Measurements from ENCODE around the gene NEUROD1. TPM values are rescaled to one million over a fixed set of nuclear protein-coding genes. Genes with fewer than 3 reads are reported as not detected.

NEUROD1 gene
- total and polyA plus RNA-seq, 9 of the 15 experiments (the other 6 are each of a cell fraction or from before 2014, with no cell fraction given): not detected

GRCh38 chr2:181678861-181679543 is 1.3 kb downstream of the NEUROD1 start:
- FAIRE-seq (no peak), DNase-seq (ENCODE audit: extremely low read depth in 1 of 4, low spot score in 3 of 4) (no peak), ATAC-seq (no peak)
- no peaks in the 10 kb centered on the region for H3K79me2 ChIP-seq (ENCODE audit: control insufficient read depth, insufficient read depth, low read length)
- no peaks in the 10 kb centered on the region for H4K20me1 ChIP-seq (replicated peaks; ENCODE audit: control insufficient read depth, insufficient read depth, low read length)
- H3K9me3 ChIP-seq (replicated peaks; ENCODE audit: control insufficient read depth, insufficient read depth, low read depth, low read length): no peaks in the 10 kb centered on the region
- H3K4me3 ChIP-seq: no peak overlapping the region
- CTCF ChIA-PET (ENCODE audit: low intra/inter-chr PET ratio): no interaction called here
- peaks cover 0 to 3% of the 10 kb centered on the region in 2 experiments; a peak in 1 of 5 replicates for H3K4me1 ChIP-seq (replicated peaks in 1 of 2; ENCODE audit: control insufficient read depth in 2 of 2, insufficient read depth in 2 of 2, low read length in 2 of 2)
- H3K9me1 ChIP-seq (ENCODE audit: control insufficient read depth, insufficient read depth, low read length): no peaks in the 10 kb centered on the region
- no peak overlapping the region for H2AFZ ChIP-seq (ENCODE audit: low read depth, low read length)
- no peak overlapping the region for H3K9ac ChIP-seq (ENCODE audit: insufficient read depth in 1 of 2, low read depth in 2 of 2, low read length in 2 of 2)
- no TSS peak for BruUV-seq (replicated peaks)
- H3K27me3 ChIP-seq (ENCODE audit: control insufficient read depth in 2 of 2, insufficient read depth in 2 of 2, low read length in 2 of 2): peaks cover 21 to 42% of the 10 kb centered on the region in 2 experiments; a peak in 4 of 5 replicates
- in situ Hi-C loops (cut with MboI): no loop called here
- POLR2A ChIA-PET: no interaction called here
- no peaks in the 10 kb centered on the region for H3K36me3 ChIP-seq (ENCODE audit: control insufficient read depth, insufficient read depth, low read length)
- TF ChIP-seq ZFP1 (CRISPR knock-in tag; IDR thresholded peaks at IDR 0.05): no peak
- peak; percentile 34; the same call in 1 of the 2 replicates for TF ChIP-seq CEBPB (tag; IDR thresholded peaks at IDR 0.05)
- WGBS (ENCODE audit: insufficient coverage, low coverage, missing lambda C conversion rate): under 1% methylated on average over 18 of the region's 18 CpGs
- H3K4me2 ChIP-seq (ENCODE audit: insufficient read depth, low read length): no peak overlapping the region
- intact Hi-C loops (cut with micrococcal nuclease): no loop called here
- no peak overlapping the region for H3K27ac ChIP-seq (ENCODE audit: extremely low read depth, low read depth, low read length)

- Histone ChIP-seq H4K20me1 (replicated peaks; ENCODE audit: control insufficient read depth, insufficient read depth, low read length) (no peaks in the 10 kb centered on the region), H2AFZ (ENCODE audit: low read depth, low read length) (no peak overlapping the region), H3K4me2 (ENCODE audit: insufficient read depth, low read length) (no peak overlapping the region), H3K27ac (ENCODE audit: extremely low read depth, low read depth, low read length) (no peak overlapping the region), H3K9me1 (ENCODE audit: control insufficient read depth, insufficient read depth, low read length) (no peaks in the 10 kb centered on the region), H3K4me1 (replicated peaks in 1 of 2; ENCODE audit: control insufficient read depth in 2 of 2, insufficient read depth in 2 of 2, low read length in 2 of 2) (no peaks in the 10 kb centered on the region), H3K9me3 (replicated peaks; ENCODE audit: control insufficient read depth, insufficient read depth, low read depth, low read length) (no peaks in the 10 kb centered on the region), H3K27me3 (ENCODE audit: control insufficient read depth in 2 of 2, insufficient read depth in 2 of 2, low read length in 2 of 2) (peaks cover 15 to 36% of the 10 kb centered on the region in 2 experiments; a peak in 4 of 5 replicates), H3K4me3 (no peak overlapping the region), H3K36me3 (ENCODE audit: control insufficient read depth, insufficient read depth, low read length) (no peaks in the 10 kb centered on the region), H3K79me2 (ENCODE audit: control insufficient read depth, insufficient read depth, low read length) (no peaks in the 10 kb centered on the region), H3K9ac (ENCODE audit: insufficient read depth in 1 of 2, low read depth in 2 of 2, low read length in 2 of 2) (no peak overlapping the region)
- ATAC-seq (peak; percentile 96), FAIRE-seq (no peak), DNase-seq (ENCODE audit: extremely low read depth in 1 of 4, low spot score in 3 of 4) (peak; percentile 41 to 73 (median 54))
- intact Hi-C loops (cut with micrococcal nuclease): no loop called here
- in situ Hi-C loops (cut with MboI): no loop called here
- CTCF ChIA-PET (ENCODE audit: low intra/inter-chr PET ratio): no interaction called here
- POLR2A ChIA-PET: no interaction called here
- WGBS (ENCODE audit: insufficient coverage, low coverage, missing lambda C conversion rate): 18% methylated on average over 41 of the region's 41 CpGs
- no TSS peak for BruUV-seq (replicated peaks)
- no peak; a peak in 1 of 4 replicates for TF ChIP-seq MNT (conservative IDR thresholded peaks at IDR 0.05)
- no peak for TF ChIP-seq NR1H2 (CRISPR knock-in tag; IDR thresholded peaks at IDR 0.05)
- TF ChIP-seq TFAP4 (CRISPR knock-in tag; IDR thresholded peaks at IDR 0.05; ENCODE audit: borderline replicate concordance): 0 out of 2 replicates have a peak, but pooled peaks have one; percentile 22
- peak; percentile 26; the same call in 1 of the 2 replicates for TF ChIP-seq LCOR (CRISPR knock-in tag; IDR thresholded peaks at IDR 0.05)
- peak; percentile 46; the same call in 1 of the 2 replicates for TF ChIP-seq CREM (IDR thresholded peaks at IDR 0.05; ENCODE audit: low read depth)
- TF ChIP-seq ZNF311 (CRISPR knock-in tag; IDR thresholded peaks at IDR 0.05): 0 out of 2 replicates have a peak, but pooled peaks have one; percentile 34
- no peak for TF ChIP-seq ZBTB7A (IDR thresholded peaks at IDR 0.05; ENCODE audit: borderline replicate concordance, control insufficient read depth, low read depth, low read length)
- no peak for TF ChIP-seq NFATC3 (IDR thresholded peaks at IDR 0.05)
- no peak for TF ChIP-seq NFRKB (IDR thresholded peaks at IDR 0.05; ENCODE audit: low read depth)
- peak; percentile 51; the same call in 1 of the 2 replicates for TF ChIP-seq ZBTB17 (CRISPR knock-in tag; IDR thresholded peaks at IDR 0.05)
- TF ChIP-seq CXXC5 (CRISPR knock-in tag; IDR thresholded peaks at IDR 0.05): peak; percentile 52
Observed at GRCh38 chr2:181677912-181678586, 2.3 kb downstream of the NEUROD1 start.
